GM12878 (cell line): ENCODE results near the gene DUOXA1. TPM values are rescaled to one million over a fixed set of nuclear protein-coding genes. Genes with fewer than 3 reads are reported as not detected.

ENCODE experiments used
- ATAC-seq: fragments of 200-7000 bp; cut with Tn5 transposase; 3 replicates; pipeline ENCODE4 v1.9.1; 2020; ENCODE audit warnings: mild to moderate bottlenecking, moderate library complexity
- BruUV-seq: library from RNA; stranded (reverse); fragments of 400-500 nt; replicated peaks from 2 replicates; lab custom pipeline; 2021; lab: Mats Ljungman, UMichigan
- CTCF ChIA-PET: fragments of 300-600 bp; sonication (Branson Sonifier 250); formaldehyde crosslinking; extraction: SDS; loops from one replicate; lab custom pipeline; 2021; ENCODE audit warnings: inconsistent platforms; lab: Yijun Ruan, JAX
- POLR2A ChIA-PET: fragments of 350-600 bp; formaldehyde crosslinking; extraction: SDS; loops from one replicate; lab custom pipeline; 2021; ENCODE audit warnings: inconsistent platforms; lab: Charles Lee
- RAD21 ChIA-PET: fragments of 300-600 bp; sonication (Branson Sonifier 250); formaldehyde crosslinking; loops from one replicate; lab custom pipeline; 2023; ENCODE audit warnings: antibody characterized with exemption; ENCODE audit not compliant: unreplicated experiment; lab: Charles Lee
- SMC1A ChIA-PET: fragments of 300-600 bp; sonication (Branson Sonifier 250); formaldehyde crosslinking; loops from one replicate; lab custom pipeline; 2023; ENCODE audit not compliant: unreplicated experiment, uncharacterized antibody; lab: Charles Lee
- DNase-seq: peaks from one replicate; pipeline ENCODE4 v3.0.0-alpha.2; 2011; ENCODE audit warnings: low read depth, low spot score
- FAIRE-seq: peaks from 3 replicates; lab custom pipeline; 2011; peaks lifted over from hg19 to GRCh38; lab: Jason Lieb, UNC
- H2AFZ ChIP-seq: 2 replicates; pipeline ENCODE4 v1.6.0; 2011; ENCODE audit warnings: low read depth, low read length, control low read depth; ENCODE audit not compliant: control insufficient read depth
- H3K27ac ChIP-seq: 2 replicates; pipeline ENCODE4 v1.5.1; 2011; ENCODE audit warnings: control low read depth; ENCODE audit not compliant: control insufficient read depth, insufficient read depth
- H3K27me3 ChIP-seq, 2 experiments: replicated peaks in 1 of 2; 2 replicates each; pipeline versions ENCODE4 v1.6.0 to v1.6.1; 2011; ENCODE audit warnings: low read length in 1 of 2; ENCODE audit not compliant: control insufficient read depth in 2 of 2, insufficient read depth in 2 of 2
- H3K36me3 ChIP-seq, 2 experiments: 2 replicates each; pipeline ENCODE4 v1.5.1; 2011; ENCODE audit warnings: low read length in 1 of 2; ENCODE audit not compliant: control insufficient read depth in 2 of 2, insufficient read depth in 2 of 2
- H3K4me1 ChIP-seq: 2 replicates; pipeline ENCODE4 v1.6.1; 2011; ENCODE audit warnings: mild to moderate bottlenecking, low read length, moderate library complexity, mixed read lengths; ENCODE audit not compliant: control insufficient read depth, insufficient read depth
- H3K4me2 ChIP-seq: 2 replicates; pipeline ENCODE4 v1.6.0; 2011; ENCODE audit warnings: control low read depth; ENCODE audit not compliant: control insufficient read depth, insufficient read depth
- H3K4me3 ChIP-seq: fragments of 200-600 bp; sonication (generic); 2 replicates; pipeline ENCODE4 v1.5.1; 2016
- H3K79me2 ChIP-seq: 2 replicates; pipeline ENCODE4 v1.6.0; 2011; ENCODE audit warnings: low read length; ENCODE audit not compliant: control insufficient read depth, insufficient read depth
- H3K9ac ChIP-seq: 2 replicates; pipeline ENCODE4 v1.8.0; 2011; ENCODE audit warnings: low read length, control low read depth, mixed read lengths; ENCODE audit not compliant: control insufficient read depth, insufficient read depth
- H3K9me3 ChIP-seq: replicated peaks from 3 replicates; pipeline ENCODE4 v1.5.1; 2011; ENCODE audit warnings: mild to moderate bottlenecking, low read length; ENCODE audit not compliant: control insufficient read depth, insufficient read depth
- H4K20me1 ChIP-seq: 2 replicates; pipeline ENCODE4 v1.6.0; 2011; ENCODE audit not compliant: control insufficient read depth, insufficient read depth
- CBFB ChIP-seq: IDR thresholded peaks from 2 replicates; pipeline ENCODE4 v1.6.1; 2016; ENCODE audit warnings: antibody characterized with exemption, low read depth
- CHD4 ChIP-seq: fragments of 200-600 bp; sonication (generic); IDR thresholded peaks from 2 replicates; pipeline ENCODE4 v1.6.1; 2016; ENCODE audit warnings: mild to moderate bottlenecking
- CREB1 ChIP-seq: IDR thresholded peaks from 2 replicates; pipeline ENCODE4 v1.6.1; 2012; ENCODE audit warnings: low read depth, mild to moderate bottlenecking, inconsistent platforms
- EGR1 ChIP-seq, 2 experiments: IDR thresholded peaks; 1 replicate in 1 of 2; 2 replicates in 1 of 2; pipeline ENCODE4 v1.6.1; 2011 to 2012; ENCODE audit warnings: low read depth in 2 of 2, low read length in 2 of 2, borderline replicate concordance in 1 of 2, mild to moderate bottlenecking in 1 of 2, moderate library complexity in 1 of 2
- GABPA ChIP-seq: IDR thresholded peaks from 2 replicates; pipeline ENCODE4 v1.6.1; 2014; ENCODE audit warnings: antibody characterized with exemption, low read depth, mild to moderate bottlenecking, inconsistent platforms
- RELA ChIP-seq: fragments of 450-650 bp; IDR thresholded peaks from 2 replicates; pipeline ENCODE4 v1.8.0; 2014; ENCODE audit warnings: borderline replicate concordance; ENCODE audit not compliant: partially characterized antibody
- SPI1 ChIP-seq: IDR thresholded peaks from 2 replicates; pipeline ENCODE4 v1.6.1; 2011; ENCODE audit warnings: low read depth, mild to moderate bottlenecking, low read length, moderate library complexity, borderline replicate concordance; ENCODE audit not compliant: insufficient read depth
- YBX1 ChIP-seq: fragments of 450-650 bp; IDR thresholded peaks from 2 replicates; pipeline ENCODE4 v1.6.1; 2016; ENCODE audit warnings: antibody characterized with exemption
- ZNF217 ChIP-seq: fragments of 450-650 bp; IDR thresholded peaks from 2 replicates; pipeline ENCODE4 v1.6.1; 2017; ENCODE audit warnings: antibody characterized with exemption, mild to moderate bottlenecking
- ZNF24 ChIP-seq: fragments of 450-650 bp; IDR thresholded peaks from 2 replicates; pipeline ENCODE4 v1.6.1; 2017; ENCODE audit warnings: antibody characterized with exemption, mild to moderate bottlenecking
- ZNF384 ChIP-seq: IDR thresholded peaks from 2 replicates; pipeline ENCODE4 v1.6.1; 2012; ENCODE audit warnings: low read depth, mild to moderate bottlenecking, low read length, improper control_type of control experiment, borderline replicate concordance
- ZSCAN29 ChIP-seq: fragments of 450-650 bp; IDR thresholded peaks from 2 replicates; pipeline ENCODE4 v1.6.1; 2017; ENCODE audit warnings: mild to moderate bottlenecking, moderate library complexity
- WGBS: methylation state at CpG from one replicate; pipeline ENCODE4 v1.1.6; 2016; ENCODE audit warnings: low lambda C conversion rate; ENCODE audit not compliant: insufficient replicate concordance, insufficient coverage; ENCODE audit errors: missing lambda C conversion rate; 5-methylcytosine and 5-hydroxymethylcytosine counted together
- in situ Hi-C: fragments of 300-500 bp; cut with MboI; formaldehyde crosslinking; loops from 9 replicates; pipeline ENCODE4 v1.14.3; 2018; ENCODE audit warnings: mixed read lengths
- intact Hi-C: fragments of 100-400 bp; cut with micrococcal nuclease; formaldehyde crosslinking; loops from one replicate; pipeline ENCODE4 v1.14.2; 2022; ENCODE audit not compliant: unreplicated experiment
- polyA plus RNA-seq, 11 experiments: library from polyadenylated mRNA; depleted of rRNA in 4 of 11; unstranded in 6 of 11; stranded (reverse) in 5 of 11; fragments of >200 nt; fragmentation: Nextera tagmentation in 4 of 11; fragmentation: Illumina TruSeq in 1 of 11; extraction: Ambion mirVana in 4 of 11; extraction: Trizol in 1 of 11; gene quantifications; 1 replicate in 1 of 11; 2 replicates in 10 of 11; pipeline versions ENCODE4 v1.2.1 to v1.2.3, GENCODE V29; 2011 to 2016; ENCODE audit warnings: inconsistent platforms in 2 of 11, missing spikeins in 2 of 11, low read depth in 1 of 11
- total RNA-seq, 4 experiments: library from RNA; depleted of rRNA in 3 of 4; stranded (reverse); fragments of >200 nt in 3 of 4; fragmentation: Illumina TruSeq in 1 of 4; extraction: Trizol in 1 of 4; gene quantifications; 2 replicates each; pipeline versions ENCODE4 v1.2.1 to v1.2.3, GENCODE V29; 2013 to 2021
- TF ChIP-seq, protein P1 (sequence below): fragments of 150-350 bp; IDR thresholded peaks from 2 replicates; pipeline ENCODE4 v1.6.1; 2016; ENCODE audit warnings: low read depth, low read length
- TF ChIP-seq, protein P2 (sequence below): IDR thresholded peaks from 2 replicates; pipeline ENCODE4 v1.6.1; 2011; ENCODE audit warnings: borderline replicate concordance, low read depth, mild to moderate bottlenecking, moderate library complexity, low read length; ENCODE audit not compliant: insufficient read depth, poor library complexity, severe bottlenecking
- TF ChIP-seq, protein P3 (sequence below): fragments of 450-650 bp; conservative IDR thresholded peaks from 2 replicates; pipeline ENCODE4 v1.6.1; 2017; ENCODE audit warnings: mild to moderate bottlenecking, moderate library complexity
- TF ChIP-seq, protein P4 (sequence below): fragments of 450-650 bp; IDR thresholded peaks from 2 replicates; pipeline ENCODE4 v1.6.1; 2018; ENCODE audit warnings: mild to moderate bottlenecking, low read depth, moderate library complexity; ENCODE audit not compliant: partially characterized antibody

The DUOXA1 gene
- total and polyA plus RNA-seq, 10 of the 15 experiments (the other 5 are each of a cell fraction or from before 2014, with no cell fraction given) = 0.08 TPM; not detected in 9

DNA sequence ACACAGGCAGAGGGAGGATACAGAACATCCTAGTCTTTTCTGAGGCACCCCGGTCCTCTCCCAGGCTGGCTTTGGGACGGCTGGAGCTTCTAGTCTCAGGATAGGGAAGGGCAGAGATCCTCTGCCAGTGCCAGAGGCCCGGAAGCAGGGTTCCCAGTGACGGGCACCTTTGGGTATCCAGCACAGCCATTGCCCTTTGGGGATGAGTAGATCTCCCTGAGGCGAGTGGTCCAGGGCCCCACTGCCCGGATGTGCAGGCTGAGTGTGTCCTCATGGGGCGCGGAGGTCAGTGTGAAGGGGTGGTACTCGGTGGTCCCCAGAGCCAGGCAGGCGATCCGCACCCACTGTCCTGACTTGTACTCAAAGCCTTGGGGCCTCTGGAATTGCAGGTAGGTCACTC is 34.0 kb downstream of the DUOXA1 start:
- DNase-seq (no peak), FAIRE-seq (no peak), ATAC-seq (no peak)
- H3K9ac ChIP-seq = no peak overlapping the region
- no peaks in the 10 kb centered on the region for H3K79me2 ChIP-seq
- intact Hi-C loops (no loop called here), in situ Hi-C loops (no loop called here)
- no peak overlapping the region for H3K4me3 ChIP-seq
- H3K27me3 ChIP-seq = no peaks in the 10 kb centered on the region; a peak in 2 of 4 replicates
- CTCF ChIA-PET = no interaction called here
- no peaks in the 10 kb centered on the region for H4K20me1 ChIP-seq
- RAD21 ChIA-PET = no interaction called here
- SMC1A ChIA-PET = no interaction called here
- H3K36me3 ChIP-seq = no peaks in the 10 kb centered on the region
- no TSS peak for BruUV-seq
- H3K4me1 ChIP-seq = no peaks in the 10 kb centered on the region
- POLR2A ChIA-PET = no interaction called here
- 46% methylated on average over 11 of the region's 11 CpGs for WGBS
- H2AFZ ChIP-seq = no peak overlapping the region
- no peak overlapping the region for H3K27ac ChIP-seq
- H3K9me3 ChIP-seq = no peaks in the 10 kb centered on the region
- H3K4me2 ChIP-seq = no peak overlapping the region
- TF ChIP-seq CHD4 (no peak), SPI1 (no peak), CREB1 (no peak), ZNF384 (no peak), GABPA (no peak), ZSCAN29 (no peak), RELA (no peak), YBX1 (no peak), ZNF217 (no peak), EGR1 (IDR thresholded peaks at IDR 0.05; ENCODE audit: borderline replicate concordance in 1 of 2, low read depth in 2 of 2, low read length in 2 of 2) (no peak), CBFB (no peak), ZNF24 (no peak)
- TF ChIP-seq, protein P1, sequence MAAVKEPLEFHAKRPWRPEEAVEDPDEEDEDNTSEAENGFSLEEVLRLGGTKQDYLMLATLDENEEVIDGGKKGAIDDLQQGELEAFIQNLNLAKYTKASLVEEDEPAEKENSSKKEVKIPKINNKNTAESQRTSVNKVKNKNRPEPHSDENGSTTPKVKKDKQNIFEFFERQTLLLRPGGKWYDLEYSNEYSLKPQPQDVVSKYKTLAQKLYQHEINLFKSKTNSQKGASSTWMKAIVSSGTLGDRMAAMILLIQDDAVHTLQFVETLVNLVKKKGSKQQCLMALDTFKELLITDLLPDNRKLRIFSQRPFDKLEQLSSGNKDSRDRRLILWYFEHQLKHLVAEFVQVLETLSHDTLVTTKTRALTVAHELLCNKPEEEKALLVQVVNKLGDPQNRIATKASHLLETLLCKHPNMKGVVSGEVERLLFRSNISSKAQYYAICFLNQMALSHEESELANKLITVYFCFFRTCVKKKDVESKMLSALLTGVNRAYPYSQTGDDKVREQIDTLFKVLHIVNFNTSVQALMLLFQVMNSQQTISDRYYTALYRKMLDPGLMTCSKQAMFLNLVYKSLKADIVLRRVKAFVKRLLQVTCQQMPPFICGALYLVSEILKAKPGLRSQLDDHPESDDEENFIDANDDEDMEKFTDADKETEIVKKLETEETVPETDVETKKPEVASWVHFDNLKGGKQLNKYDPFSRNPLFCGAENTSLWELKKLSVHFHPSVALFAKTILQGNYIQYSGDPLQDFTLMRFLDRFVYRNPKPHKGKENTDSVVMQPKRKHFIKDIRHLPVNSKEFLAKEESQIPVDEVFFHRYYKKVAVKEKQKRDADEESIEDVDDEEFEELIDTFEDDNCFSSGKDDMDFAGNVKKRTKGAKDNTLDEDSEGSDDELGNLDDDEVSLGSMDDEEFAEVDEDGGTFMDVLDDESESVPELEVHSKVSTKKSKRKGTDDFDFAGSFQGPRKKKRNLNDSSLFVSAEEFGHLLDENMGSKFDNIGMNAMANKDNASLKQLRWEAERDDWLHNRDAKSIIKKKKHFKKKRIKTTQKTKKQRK = no peak
- TF ChIP-seq, protein P2, sequence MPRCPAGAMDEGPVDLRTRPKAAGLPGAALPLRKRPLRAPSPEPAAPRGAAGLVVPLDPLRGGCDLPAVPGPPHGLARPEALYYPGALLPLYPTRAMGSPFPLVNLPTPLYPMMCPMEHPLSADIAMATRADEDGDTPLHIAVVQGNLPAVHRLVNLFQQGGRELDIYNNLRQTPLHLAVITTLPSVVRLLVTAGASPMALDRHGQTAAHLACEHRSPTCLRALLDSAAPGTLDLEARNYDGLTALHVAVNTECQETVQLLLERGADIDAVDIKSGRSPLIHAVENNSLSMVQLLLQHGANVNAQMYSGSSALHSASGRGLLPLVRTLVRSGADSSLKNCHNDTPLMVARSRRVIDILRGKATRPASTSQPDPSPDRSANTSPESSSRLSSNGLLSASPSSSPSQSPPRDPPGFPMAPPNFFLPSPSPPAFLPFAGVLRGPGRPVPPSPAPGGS = no peak
- TF ChIP-seq, protein P3, sequence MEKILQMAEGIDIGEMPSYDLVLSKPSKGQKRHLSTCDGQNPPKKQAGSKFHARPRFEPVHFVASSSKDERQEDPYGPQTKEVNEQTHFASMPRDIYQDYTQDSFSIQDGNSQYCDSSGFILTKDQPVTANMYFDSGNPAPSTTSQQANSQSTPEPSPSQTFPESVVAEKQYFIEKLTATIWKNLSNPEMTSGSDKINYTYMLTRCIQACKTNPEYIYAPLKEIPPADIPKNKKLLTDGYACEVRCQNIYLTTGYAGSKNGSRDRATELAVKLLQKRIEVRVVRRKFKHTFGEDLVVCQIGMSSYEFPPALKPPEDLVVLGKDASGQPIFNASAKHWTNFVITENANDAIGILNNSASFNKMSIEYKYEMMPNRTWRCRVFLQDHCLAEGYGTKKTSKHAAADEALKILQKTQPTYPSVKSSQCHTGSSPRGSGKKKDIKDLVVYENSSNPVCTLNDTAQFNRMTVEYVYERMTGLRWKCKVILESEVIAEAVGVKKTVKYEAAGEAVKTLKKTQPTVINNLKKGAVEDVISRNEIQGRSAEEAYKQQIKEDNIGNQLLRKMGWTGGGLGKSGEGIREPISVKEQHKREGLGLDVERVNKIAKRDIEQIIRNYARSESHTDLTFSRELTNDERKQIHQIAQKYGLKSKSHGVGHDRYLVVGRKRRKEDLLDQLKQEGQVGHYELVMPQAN = no peak
- TF ChIP-seq, protein P4, sequence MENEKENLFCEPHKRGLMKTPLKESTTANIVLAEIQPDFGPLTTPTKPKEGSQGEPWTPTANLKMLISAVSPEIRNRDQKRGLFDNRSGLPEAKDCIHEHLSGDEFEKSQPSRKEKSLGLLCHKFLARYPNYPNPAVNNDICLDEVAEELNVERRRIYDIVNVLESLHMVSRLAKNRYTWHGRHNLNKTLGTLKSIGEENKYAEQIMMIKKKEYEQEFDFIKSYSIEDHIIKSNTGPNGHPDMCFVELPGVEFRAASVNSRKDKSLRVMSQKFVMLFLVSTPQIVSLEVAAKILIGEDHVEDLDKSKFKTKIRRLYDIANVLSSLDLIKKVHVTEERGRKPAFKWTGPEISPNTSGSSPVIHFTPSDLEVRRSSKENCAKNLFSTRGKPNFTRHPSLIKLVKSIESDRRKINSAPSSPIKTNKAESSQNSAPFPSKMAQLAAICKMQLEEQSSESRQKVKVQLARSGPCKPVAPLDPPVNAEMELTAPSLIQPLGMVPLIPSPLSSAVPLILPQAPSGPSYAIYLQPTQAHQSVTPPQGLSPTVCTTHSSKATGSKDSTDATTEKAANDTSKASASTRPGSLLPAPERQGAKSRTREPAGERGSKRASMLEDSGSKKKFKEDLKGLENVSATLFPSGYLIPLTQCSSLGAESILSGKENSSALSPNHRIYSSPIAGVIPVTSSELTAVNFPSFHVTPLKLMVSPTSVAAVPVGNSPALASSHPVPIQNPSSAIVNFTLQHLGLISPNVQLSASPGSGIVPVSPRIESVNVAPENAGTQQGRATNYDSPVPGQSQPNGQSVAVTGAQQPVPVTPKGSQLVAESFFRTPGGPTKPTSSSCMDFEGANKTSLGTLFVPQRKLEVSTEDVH = no peak
